H9 (cell line): ENCODE data around the gene UTF1. TPM values are rescaled to one million over a fixed set of nuclear protein-coding genes. Genes with fewer than 3 reads are reported as not detected.

Source experiments
- DNase-seq: peaks from one replicate; pipeline ENCODE4 v3.0.0-alpha.2; 2017
- H2AFZ ChIP-seq: one replicate; pipeline ENCODE4 v1.6.1; 2013; ENCODE audit warnings: mild to moderate bottlenecking, low read length, control low read depth, moderate library complexity
- H2AK5ac ChIP-seq: 2 replicates; pipeline ENCODE4 v1.6.1; 2013; ENCODE audit warnings: low read length, control low read depth, mixed read lengths; ENCODE audit not compliant: insufficient read length
- H2BK120ac ChIP-seq: one replicate; pipeline ENCODE4 v1.6.1; 2013; ENCODE audit warnings: low read depth, mild to moderate bottlenecking, low read length, control low read depth, inconsistent platforms; ENCODE audit not compliant: poor library complexity, severe bottlenecking
- H2BK12ac ChIP-seq: 2 replicates; pipeline ENCODE4 v1.6.1; 2013; ENCODE audit warnings: low read length, control low read depth, mixed read lengths, low read depth; ENCODE audit not compliant: insufficient read length
- H2BK15ac ChIP-seq: 2 replicates; pipeline ENCODE4 v1.6.1; 2013; ENCODE audit warnings: low read depth, low read length, control low read depth
- H2BK20ac ChIP-seq: one replicate; pipeline ENCODE4 v1.6.1; 2013; ENCODE audit warnings: low read depth, mild to moderate bottlenecking, low read length, control low read depth, inconsistent platforms; ENCODE audit not compliant: poor library complexity, severe bottlenecking
- H2BK5ac ChIP-seq: 2 replicates; pipeline ENCODE4 v1.6.1; 2013; ENCODE audit warnings: low read length, control low read depth, mixed read lengths; ENCODE audit not compliant: insufficient read length
- H3K14ac ChIP-seq: 2 replicates; pipeline ENCODE4 v1.6.1; 2013; ENCODE audit warnings: low read length, control low read depth; ENCODE audit not compliant: insufficient read depth
- H3K18ac ChIP-seq: 2 replicates; pipeline ENCODE4 v1.6.1; 2013; ENCODE audit warnings: low read depth, mild to moderate bottlenecking, mixed read lengths, low read length, control low read depth; ENCODE audit not compliant: insufficient read length
- H3K23ac ChIP-seq: 2 replicates; pipeline ENCODE4 v1.6.1; 2013; ENCODE audit warnings: low read length, control low read depth, mixed read lengths, low read depth; ENCODE audit not compliant: insufficient read length
- H3K23me2 ChIP-seq: 2 replicates; pipeline ENCODE4 v1.6.1; 2013; ENCODE audit warnings: low read depth, mild to moderate bottlenecking, mixed read lengths, low read length, control low read depth; ENCODE audit not compliant: insufficient read length, poor library complexity, severe bottlenecking
- H3K27ac ChIP-seq: 2 replicates; pipeline ENCODE4 v1.5.1; 2013; ENCODE audit warnings: low read length, control low read depth, mixed read lengths, low read depth; ENCODE audit not compliant: insufficient read length
- H3K27me3 ChIP-seq: 2 replicates; pipeline ENCODE4 v1.6.1; 2013; ENCODE audit warnings: low read length, control low read depth, inconsistent platforms; ENCODE audit not compliant: insufficient read depth
- H3K4ac ChIP-seq: 2 replicates; pipeline ENCODE4 v1.6.1; 2013; ENCODE audit warnings: low read depth, mild to moderate bottlenecking, control low read depth, inconsistent platforms, low read length, moderate library complexity
- H3K4me1 ChIP-seq: 2 replicates; pipeline ENCODE4 v1.6.1; 2013; ENCODE audit warnings: low read length, control low read depth, inconsistent platforms; ENCODE audit not compliant: insufficient read depth
- H3K4me2 ChIP-seq: 2 replicates; pipeline ENCODE4 v1.6.1; 2013; ENCODE audit warnings: low read length, control low read depth, mixed read lengths; ENCODE audit not compliant: insufficient read length, insufficient read depth
- H3K56ac ChIP-seq: 2 replicates; pipeline ENCODE4 v1.6.1; 2013; ENCODE audit warnings: low read depth, mild to moderate bottlenecking, mixed read lengths, low read length, control low read depth; ENCODE audit not compliant: insufficient read length
- H3K79me1 ChIP-seq: 2 replicates; pipeline ENCODE4 v1.6.1; 2013; ENCODE audit warnings: low read depth, mild to moderate bottlenecking, moderate library complexity, low read length, control low read depth, inconsistent platforms; ENCODE audit not compliant: insufficient read depth, poor library complexity, severe bottlenecking
- H3K79me2 ChIP-seq: 2 replicates; pipeline ENCODE4 v1.6.1; 2013; ENCODE audit warnings: low read length, control low read depth, inconsistent platforms; ENCODE audit not compliant: insufficient read depth
- H3K9ac ChIP-seq: 2 replicates; pipeline ENCODE4 v1.6.1; 2013; ENCODE audit warnings: low read length, control low read depth, mixed read lengths; ENCODE audit not compliant: insufficient read length; ENCODE audit errors: extremely low read depth
- H3K9me3 ChIP-seq: one replicate; pipeline ENCODE4 v1.6.1; 2013; ENCODE audit warnings: low read depth, low read length, inconsistent platforms; ENCODE audit not compliant: control insufficient read depth
- H3T11ph ChIP-seq: one replicate; pipeline ENCODE4 v1.6.1; 2013; ENCODE audit warnings: mild to moderate bottlenecking, low read length, control low read depth, inconsistent platforms
- H4K20me1 ChIP-seq: one replicate; pipeline ENCODE4 v1.6.1; 2013; ENCODE audit not compliant: control insufficient read depth, insufficient read length, insufficient read depth
- H4K5ac ChIP-seq: 2 replicates; pipeline ENCODE4 v1.6.1; 2013; ENCODE audit warnings: low read depth, mild to moderate bottlenecking, mixed read lengths, low read length, control low read depth; ENCODE audit not compliant: insufficient read length
- H4K8ac ChIP-seq: replicated peaks from 2 replicates; pipeline ENCODE4 v1.6.1; 2013; ENCODE audit warnings: low read length, control low read depth, mixed read lengths, low read depth; ENCODE audit not compliant: insufficient read length
- H4K91ac ChIP-seq: 2 replicates; pipeline ENCODE4 v1.6.1; 2013; ENCODE audit warnings: low read depth, mild to moderate bottlenecking, moderate library complexity, mixed read lengths, low read length, control low read depth; ENCODE audit not compliant: insufficient read length
- H3K27ac Mint-ChIP-seq, 3 experiments: 2 replicates in 2 of 3; 3 replicates in 1 of 3; pipeline ENCODE4 v1.8.0; 2020 to 2021; ENCODE audit warnings: mixed read lengths in 3 of 3, mild to moderate bottlenecking in 1 of 3, moderate library complexity in 1 of 3
- H3K27me3 Mint-ChIP-seq: 2 replicates; pipeline ENCODE4 v1.8.0; 2021; ENCODE audit warnings: low read depth, mild to moderate bottlenecking, moderate library complexity, mixed read lengths
- H3K36me3 Mint-ChIP-seq, 3 experiments: 2 replicates in 2 of 3; 3 replicates in 1 of 3; pipeline ENCODE4 v1.8.0; 2020 to 2021; ENCODE audit warnings: low read depth in 3 of 3, mixed read lengths in 3 of 3; ENCODE audit not compliant: insufficient read depth in 1 of 3
- H3K4me1 Mint-ChIP-seq, 2 experiments: 2 replicates each; pipeline ENCODE4 v1.8.0; 2020; ENCODE audit warnings: mixed read lengths in 2 of 2
- H3K4me3 Mint-ChIP-seq, 2 experiments: 2 replicates in 1 of 2; 3 replicates in 1 of 2; pipeline ENCODE4 v1.8.0; 2020 to 2021; ENCODE audit warnings: mild to moderate bottlenecking in 2 of 2, mixed read lengths in 2 of 2, moderate library complexity in 1 of 2
- H3K9me3 Mint-ChIP-seq, 2 experiments: 2 replicates in 1 of 2; 3 replicates in 1 of 2; pipeline ENCODE4 v1.8.0; 2020; ENCODE audit warnings: mild to moderate bottlenecking in 2 of 2, mixed read lengths in 2 of 2, moderate library complexity in 1 of 2
- CTCF ChIP-seq: fragments of 200-600 bp; sonication (generic); conservative IDR thresholded peaks from 3 replicates; pipeline ENCODE4 v1.8.0; 2021; ENCODE audit warnings: antibody characterized with exemption, mild to moderate bottlenecking
- WGBS: extraction: QIAGEN DNeasy Blood & Tissue Kit; methylation state at CpG from one replicate; pipeline ENCODE4 v1.1.7; 2013; ENCODE audit warnings: missing lambda C conversion rate, low lambda C conversion rate, mixed read lengths; ENCODE audit not compliant: insufficient read length; ENCODE audit errors: extremely low coverage; 5-methylcytosine and 5-hydroxymethylcytosine counted together
- total RNA-seq: library from RNA; stranded (reverse); gene quantifications from 2 replicates; pipeline ENCODE4 v1.2.1, GENCODE V29; 2021

Gene UTF1
- total RNA-seq, 1 experiment from 2014 or later = 31.5 TPM

GRCh38 chr10:133199488-133199885, 30.5 kb upstream of the UTF1 start:
- H3K9me3 ChIP-seq = no peaks in the 10 kb centered on the region
- H3K4me1 Mint-ChIP-seq = 0 out of 4 replicates have a peak, but pooled peaks cover 0 to 2% of the 10 kb centered on the region in 2 experiments
- H3K27me3 ChIP-seq = no peaks in the 10 kb centered on the region
- H2AK5ac ChIP-seq = no peak overlapping the region
- peaks cover 4% of the 10 kb centered on the region; the same call in 1 of the 2 replicates for H3K27me3 Mint-ChIP-seq
- no peak overlapping the region for H3K14ac ChIP-seq
- H2AFZ ChIP-seq = no peak overlapping the region
- no peak overlapping the region for H2BK20ac ChIP-seq
- no peak overlapping the region for H4K8ac ChIP-seq
- H3K9ac ChIP-seq = no peak overlapping the region
- no peaks in the 10 kb centered on the region for H3K79me1 ChIP-seq
- no peak overlapping the region for H3K56ac ChIP-seq
- no CpG with 5 or more reads among the region's 13 CpGs for WGBS
- no peak overlapping the region for H3K4me3 Mint-ChIP-seq
- no peaks in the 10 kb centered on the region for H4K20me1 ChIP-seq
- no peak overlapping the region for H3K23ac ChIP-seq
- peaks cover 0 to 5% of the 10 kb centered on the region in 2 experiments; a peak in 1 of 5 replicates for H3K9me3 Mint-ChIP-seq
- no peak overlapping the region for H4K91ac ChIP-seq
- peaks cover 1 to 5% (median 2%) of the 10 kb centered on the region in 3 experiments; a peak in 3 of 7 replicates for H3K36me3 Mint-ChIP-seq
- no peak overlapping the region for H2BK120ac ChIP-seq
- no peak overlapping the region for H2BK12ac ChIP-seq
- no peaks in the 10 kb centered on the region for H3K4me1 ChIP-seq
- H2BK5ac ChIP-seq = no peak overlapping the region
- no peak overlapping the region for H2BK15ac ChIP-seq
- H3K18ac ChIP-seq = no peak overlapping the region
- H3K23me2 ChIP-seq = no peaks in the 10 kb centered on the region
- no peak for DNase-seq
- no peak overlapping the region for H3K4ac ChIP-seq
- peak overlapping the region in 2 of 3 experiments; percentile 52 to 76; a peak in 2 of 7 replicates for H3K27ac Mint-ChIP-seq
- TF ChIP-seq CTCF = no peak
- no peak overlapping the region for H4K5ac ChIP-seq
- H3K4me2 ChIP-seq = no peak overlapping the region
- no peaks in the 10 kb centered on the region for H3K79me2 ChIP-seq
- no peak overlapping the region for H3T11ph ChIP-seq
- no peak overlapping the region for H3K27ac ChIP-seq
